Activated CD8-positive, alpha-beta memory T cell treated with anti-CD3 and anti-CD28 coated beads, Interleukin-2, amount 50 U/mL, for 48 hours (primary cell): Measurements from ENCODE around the gene UNC5B.

Experiments used
- DNase-seq: peaks from one replicate; pipeline ENCODE4 v3.0.0-alpha.2; 2020

Gene UNC5B

GRCh38 chr10:71325267-71325666, 112.9 kb downstream of the UNC5B start:
- DNase-seq, result no peak

GRCh38 chr10:71326464-71326881, 114.1 kb downstream of the UNC5B start:
- no peak for DNase-seq

GRCh38 chr10:71330789-71331404, 118.5 kb downstream of the UNC5B start:
- no peak for DNase-seq

GRCh38 chr10:71331736-71332135, 119.4 kb downstream of the UNC5B start:
- DNase-seq, result no peak

- no peak for DNase-seq
Measured at GRCh38 chr10:71332466-71332865, 120.1 kb downstream of the UNC5B start.

GRCh38 chr10:71333129-71333887, 120.9 kb downstream of the UNC5B start:
- DNase-seq, result no peak

GRCh38 chr10:71334221-71334791, 121.9 kb downstream of the UNC5B start:
- DNase-seq, result no peak

- no peak for DNase-seq
Measured at GRCh38 chr10:71335173-71335708, 122.9 kb downstream of the UNC5B start.

- DNase-seq, result no peak
Measured at GRCh38 chr10:71336632-71337031, 124.3 kb downstream of the UNC5B start.

- DNase-seq, result no peak
Measured at GRCh38 chr10:71337219-71337701, 124.9 kb downstream of the UNC5B start.

- DNase-seq, result no peak
Measured at GRCh38 chr10:71338728-71339495, 126.5 kb downstream of the UNC5B start.

GRCh38 chr10:71339796-71340589, 127.6 kb downstream of the UNC5B start:
- DNase-seq, result no peak

GRCh38 chr10:71342573-71343391, 130.4 kb downstream of the UNC5B start:
- no peak for DNase-seq

GRCh38 chr10:71343392-71343773, 131.0 kb downstream of the UNC5B start:
- no peak for DNase-seq

GRCh38 chr10:71344154-71344925, 132.0 kb downstream of the UNC5B start:
- no peak for DNase-seq

GRCh38 chr10:71344993-71345480, 132.7 kb downstream of the UNC5B start:
- DNase-seq, result no peak

GRCh38 chr10:71345694-71346093, 133.3 kb downstream of the UNC5B start:
- no peak for DNase-seq

- no peak for DNase-seq
Measured at GRCh38 chr10:71346731-71347130, 134.4 kb downstream of the UNC5B start.

GRCh38 chr10:71347587-71348395, 135.4 kb downstream of the UNC5B start:
- DNase-seq, result no peak
